ENCODE data around the gene LZTS3. TPM values are rescaled to one million over a fixed set of nuclear protein-coding genes. Genes with fewer than 3 reads are reported as not detected.

LZTS3 gene
- total RNA-seq, 1 experiment from 2014 or later: 4.5 TPM

DNA sequence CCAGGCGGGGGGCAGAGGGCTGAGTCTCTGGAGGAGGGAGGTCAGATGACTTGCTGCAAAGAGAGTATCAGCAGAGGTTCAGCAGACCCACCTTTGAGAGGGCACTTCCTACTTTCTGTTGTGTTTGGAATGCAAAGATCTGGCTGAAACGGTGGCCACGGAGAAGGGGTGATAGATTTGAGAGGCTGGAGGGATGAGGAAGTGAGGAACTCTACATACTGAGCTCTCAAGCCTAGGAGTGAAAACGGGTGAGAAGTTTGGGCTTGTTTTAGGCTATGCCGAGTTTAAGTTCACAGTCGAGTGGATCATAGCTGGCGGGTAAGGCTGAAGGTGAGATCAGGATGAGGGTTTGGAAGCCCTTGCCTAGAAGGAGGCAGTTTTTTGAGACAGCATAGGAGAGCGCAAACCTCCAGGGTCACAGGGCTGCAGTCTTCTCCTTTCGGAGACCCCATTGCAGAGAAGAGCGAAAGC is 35.5 kb upstream of the LZTS3 start:
- Histone ChIP-seq H3K4me1 (peaks cover 12% of the 10 kb centered on the region), H3K9me3 (no peaks in the 10 kb centered on the region), H3K36me3 (ENCODE audit: control insufficient read depth, insufficient read depth, low read length) (no peaks in the 10 kb centered on the region; the same call in 1 of the 2 replicates), H3K27me3 (replicated peaks; ENCODE audit: control insufficient read depth, insufficient read depth, low read length) (no peaks in the 10 kb centered on the region), H3K4me3 (ENCODE audit: low read depth, low read length) (peak overlapping the region; percentile 92)
- BruUV-seq (replicated peaks): TSS peak; percentile 65
- intact Hi-C loops (cut with micrococcal nuclease; ENCODE audit: unreplicated experiment): no loop called here
- H3K4me1 Mint-ChIP-seq (ENCODE audit: low read depth, unreplicated experiment): no peaks in the 10 kb centered on the region
- ChIA-PET POLR2A (interaction anchor here (1.5 kb wide), 1 partner anchor 14 kb away, joined by 7 read pairs; no protein-coding TSS in a partner anchor), CTCF (interaction anchor here (1.0 kb wide), 1 partner anchor 108 kb away, joined by 6 read pairs; no protein-coding TSS in a partner anchor)
- H3K4me3 Mint-ChIP-seq (ENCODE audit: unreplicated experiment): peak overlapping the region; percentile 81
- DNase-seq: no peak
- TF ChIP-seq CTCF (IDR thresholded peaks at IDR 0.05; ENCODE audit: insufficient read depth in 1 of 2, low read depth in 1 of 2, low read length in 1 of 2, severe bottlenecking in 1 of 2, unreplicated experiment in 1 of 2): no peak
- peaks cover 19% of the 10 kb centered on the region for H3K36me3 Mint-ChIP-seq (ENCODE audit: insufficient read depth, unreplicated experiment)
- no peaks in the 10 kb centered on the region for H3K27me3 Mint-ChIP-seq (ENCODE audit: insufficient read depth, unreplicated experiment)
- peak overlapping the region; percentile 74 for H3K27ac Mint-ChIP-seq (ENCODE audit: unreplicated experiment)
- no peaks in the 10 kb centered on the region for H3K9me3 Mint-ChIP-seq (ENCODE audit: unreplicated experiment)

GRCh38 chr20:3204124-3204794 is 30.9 kb upstream of the LZTS3 start, which contains the start of gene DDRGK1:
Gene DDRGK1, minus strand, starts transcription at chr20:3204682. Its CDS starts 55 bp downstream, at chr20:3204627.
- CTCF ChIA-PET: interaction anchor here (1.0 kb wide), 1 partner anchor 151 kb away, joined by 3 read pairs; no protein-coding TSS in a partner anchor
- TF ChIP-seq CTCF (IDR thresholded peaks at IDR 0.05; ENCODE audit: insufficient read depth in 1 of 2, low read depth in 1 of 2, low read length in 1 of 2, severe bottlenecking in 1 of 2, unreplicated experiment in 1 of 2): no peak
- Mint-ChIP-seq H3K4me1 (ENCODE audit: low read depth, unreplicated experiment) (no peaks in the 10 kb centered on the region), H3K4me3 (ENCODE audit: unreplicated experiment) (peak within 1 kb of the TSS; percentile 99), H3K27me3 (ENCODE audit: insufficient read depth, unreplicated experiment) (no peaks in the 10 kb centered on the region), H3K36me3 (ENCODE audit: insufficient read depth, unreplicated experiment) (peaks cover 49% of the 10 kb centered on the region), H3K27ac (ENCODE audit: unreplicated experiment) (peak within 1 kb of the TSS; percentile 99), H3K9me3 (ENCODE audit: unreplicated experiment) (no peaks in the 10 kb centered on the region)
- Histone ChIP-seq H3K36me3 (ENCODE audit: control insufficient read depth, insufficient read depth, low read length) (peaks cover 3% of the 10 kb centered on the region; the same call in 1 of the 2 replicates), H3K9me3 (no peaks in the 10 kb centered on the region), H3K4me3 (ENCODE audit: low read depth, low read length) (peak within 1 kb of the TSS; percentile 85), H3K27me3 (replicated peaks; ENCODE audit: control insufficient read depth, insufficient read depth, low read length) (no peaks in the 10 kb centered on the region), H3K4me1 (peaks cover 7% of the 10 kb centered on the region)
- peak; percentile 86 to 93 for DNase-seq
- TSS peak; percentile 39 for BruUV-seq (replicated peaks)
- intact Hi-C loops (cut with micrococcal nuclease; ENCODE audit: unreplicated experiment): no loop called here
- POLR2A ChIA-PET: no interaction called here

GRCh38 chr20:3203315-3204123 is 30.2 kb upstream of the LZTS3 start:
- Mint-ChIP-seq H3K4me3 (ENCODE audit: unreplicated experiment) (peak overlapping the region; percentile 99), H3K9me3 (ENCODE audit: unreplicated experiment) (no peaks in the 10 kb centered on the region), H3K27ac (ENCODE audit: unreplicated experiment) (peak overlapping the region; percentile 99), H3K27me3 (ENCODE audit: insufficient read depth, unreplicated experiment) (no peaks in the 10 kb centered on the region), H3K36me3 (ENCODE audit: insufficient read depth, unreplicated experiment) (peaks cover 55% of the 10 kb centered on the region), H3K4me1 (ENCODE audit: low read depth, unreplicated experiment) (no peaks in the 10 kb centered on the region)
- Histone ChIP-seq H3K36me3 (ENCODE audit: control insufficient read depth, insufficient read depth, low read length) (peaks cover 3% of the 10 kb centered on the region; the same call in 1 of the 2 replicates), H3K9me3 (no peaks in the 10 kb centered on the region), H3K27me3 (replicated peaks; ENCODE audit: control insufficient read depth, insufficient read depth, low read length) (no peaks in the 10 kb centered on the region), H3K4me1 (peaks cover 5% of the 10 kb centered on the region), H3K4me3 (ENCODE audit: low read depth, low read length) (peak overlapping the region; percentile 85)
- peak in 1 of 2 experiments; percentile 34 for DNase-seq
- ChIA-PET POLR2A (no interaction called here), CTCF (interaction anchor here (0.6 to 1.0 kb wide), 2 partner anchors 89 to 150 kb away, joined by 3 to 5 read pairs; no protein-coding TSS in a partner anchor)
- intact Hi-C loops (cut with micrococcal nuclease; ENCODE audit: unreplicated experiment): no loop called here
- TF ChIP-seq CTCF (IDR thresholded peaks at IDR 0.05; ENCODE audit: insufficient read depth in 1 of 2, low read depth in 1 of 2, low read length in 1 of 2, severe bottlenecking in 1 of 2, unreplicated experiment in 1 of 2): no peak
- BruUV-seq (replicated peaks): TSS peak; percentile 30
